GM04503 (cell line): ENCODE results near the gene ARFIP2.
A peak's percentile ranks its signal among the peaks of the same experiment; 100 is the strongest.
"Not testable (repeated sequence)": the region's sequence is repeated elsewhere in the genome, so short reads cannot be mapped to it uniquely, and the experiment has no call there.

Experiments
- DNase-seq: peaks from one replicate; pipeline ENCODE4 v3.0.0-alpha.2; 2012; ENCODE audit warnings: low read depth

ARFIP2 gene, protein sequence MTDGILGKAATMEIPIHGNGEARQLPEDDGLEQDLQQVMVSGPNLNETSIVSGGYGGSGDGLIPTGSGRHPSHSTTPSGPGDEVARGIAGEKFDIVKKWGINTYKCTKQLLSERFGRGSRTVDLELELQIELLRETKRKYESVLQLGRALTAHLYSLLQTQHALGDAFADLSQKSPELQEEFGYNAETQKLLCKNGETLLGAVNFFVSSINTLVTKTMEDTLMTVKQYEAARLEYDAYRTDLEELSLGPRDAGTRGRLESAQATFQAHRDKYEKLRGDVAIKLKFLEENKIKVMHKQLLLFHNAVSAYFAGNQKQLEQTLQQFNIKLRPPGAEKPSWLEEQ

DNA sequence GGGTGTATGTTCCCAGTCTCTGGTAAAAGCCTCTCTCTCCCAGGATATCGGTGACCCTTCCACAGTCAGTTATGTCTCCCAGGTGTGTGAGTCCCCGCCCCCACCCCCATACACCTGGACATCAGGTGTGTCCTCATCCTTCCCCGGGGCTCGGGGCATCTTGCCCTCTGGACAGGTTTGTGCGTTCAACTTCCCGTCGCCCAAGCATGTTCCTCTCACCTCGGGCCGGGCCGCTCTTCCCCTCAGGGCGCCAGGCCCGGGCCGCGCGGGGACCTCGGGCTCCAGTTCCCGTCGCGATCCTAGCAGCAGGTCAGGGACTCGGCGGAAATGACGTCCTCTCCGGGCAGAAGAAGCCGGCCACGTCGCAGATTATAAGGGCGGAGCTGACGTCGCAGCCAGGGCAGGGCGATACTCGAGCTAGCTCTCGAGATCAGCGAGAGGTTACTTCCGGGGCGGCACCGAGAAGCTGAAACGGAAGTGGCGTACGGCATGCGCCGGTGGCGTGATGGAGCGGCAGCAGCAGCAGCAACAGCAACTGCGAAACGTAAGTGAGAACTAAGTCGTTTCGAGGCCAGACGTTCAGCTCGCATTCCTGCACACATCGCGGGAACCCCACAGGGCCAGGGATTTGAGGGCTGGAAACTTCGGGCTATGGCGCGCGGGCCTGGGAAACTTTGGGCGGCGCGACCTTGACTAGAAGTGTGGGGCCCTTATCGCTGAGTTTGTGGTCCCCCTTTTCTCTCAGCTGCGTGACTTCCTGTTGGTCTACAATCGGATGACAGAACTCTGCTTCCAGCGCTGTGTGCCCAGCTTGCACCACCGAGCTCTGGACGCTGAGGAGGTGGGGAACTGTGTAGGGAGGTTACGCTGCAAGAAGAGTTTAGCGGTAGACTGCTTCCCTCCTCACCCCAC is at the start of gene ARFIP2, which contains the start of gene TIMM10B:
Gene ARFIP2, minus strand, starts transcription at position 320 of the 912 bp plus-strand sequence. CDS start 910 bp downstream, outside the sequence.
Gene TIMM10B, plus strand, starts transcription at position 490 of the 912 bp plus-strand sequence. Its CDS starts 16 bp downstream, at position 506.
- peak; percentile 91 for DNase-seq

DNA sequence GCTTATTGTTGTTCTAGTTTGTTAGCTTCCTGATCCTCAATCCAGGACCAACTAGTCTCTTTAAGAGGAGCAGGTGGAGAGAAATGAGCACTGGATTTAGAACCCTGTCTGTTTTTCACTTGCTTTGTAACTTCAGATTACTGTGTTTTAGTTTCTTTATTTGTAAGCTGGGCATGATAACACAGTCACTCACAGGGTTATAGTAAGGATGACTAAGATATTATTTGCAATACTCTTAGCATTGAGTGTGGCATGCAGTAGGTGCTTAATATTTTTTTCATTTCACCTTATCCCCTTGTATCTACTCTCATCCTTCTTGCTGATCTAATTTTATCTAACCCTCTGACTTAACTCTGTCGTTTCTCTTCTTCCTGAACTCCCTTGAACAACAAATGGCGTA is 49.7 kb upstream of the ARFIP2 start:
- no peak for DNase-seq

DNA sequence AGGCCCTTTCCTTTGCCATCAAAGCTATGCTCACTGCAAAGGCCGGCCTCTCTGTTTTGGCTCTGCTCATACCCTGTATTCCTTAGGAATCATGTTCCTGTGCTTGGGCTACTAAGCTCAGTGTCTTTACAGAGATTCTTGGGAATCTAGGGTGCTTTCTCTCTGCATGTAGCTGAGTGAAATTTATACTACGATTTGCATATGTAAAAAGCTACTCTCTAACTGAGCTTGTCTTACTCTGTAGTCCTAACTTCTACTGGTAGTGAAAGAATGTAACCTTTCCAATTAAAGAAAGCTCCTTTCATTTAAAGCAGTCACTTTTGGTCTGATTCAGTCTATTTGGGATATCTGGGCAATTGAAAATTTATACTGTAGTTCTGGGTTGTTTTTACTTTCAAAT is 48.1 kb upstream of the ARFIP2 start:
- no peak for DNase-seq

DNA sequence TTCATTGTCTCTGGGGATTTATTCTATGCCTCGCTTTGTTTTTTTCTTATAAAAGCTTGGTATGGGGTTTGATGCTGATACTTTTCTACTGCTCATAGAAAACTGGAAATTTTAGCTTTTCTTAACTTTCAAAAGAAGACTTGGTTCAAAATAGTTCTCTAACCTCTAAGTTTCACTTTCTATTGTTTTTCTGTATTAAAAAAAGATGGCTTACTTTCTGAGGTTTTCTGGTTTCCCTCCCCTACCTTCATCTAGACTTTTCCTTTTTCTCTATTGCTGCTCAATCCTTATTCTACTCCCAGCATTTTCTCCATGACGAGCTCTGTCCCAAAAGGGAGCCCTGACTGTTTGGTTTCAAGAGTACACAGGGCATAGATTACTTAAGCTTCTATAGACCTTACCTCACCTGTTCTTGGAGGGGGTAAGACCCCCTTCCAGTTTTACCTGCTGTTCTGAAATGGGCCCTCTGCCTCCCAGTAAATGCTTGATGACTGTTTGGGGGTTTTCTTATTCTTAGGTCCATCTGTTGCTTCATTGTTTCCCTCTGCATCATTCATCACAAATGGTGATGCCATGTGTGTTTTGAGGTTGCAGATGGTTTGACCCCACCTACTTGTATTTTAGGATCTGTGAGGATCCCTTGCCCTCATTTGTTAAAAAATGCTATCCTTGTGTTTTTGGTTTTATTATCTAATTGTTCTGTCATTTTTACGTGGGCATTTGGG is 45.4 kb upstream of the ARFIP2 start:
- no peak for DNase-seq

DNA sequence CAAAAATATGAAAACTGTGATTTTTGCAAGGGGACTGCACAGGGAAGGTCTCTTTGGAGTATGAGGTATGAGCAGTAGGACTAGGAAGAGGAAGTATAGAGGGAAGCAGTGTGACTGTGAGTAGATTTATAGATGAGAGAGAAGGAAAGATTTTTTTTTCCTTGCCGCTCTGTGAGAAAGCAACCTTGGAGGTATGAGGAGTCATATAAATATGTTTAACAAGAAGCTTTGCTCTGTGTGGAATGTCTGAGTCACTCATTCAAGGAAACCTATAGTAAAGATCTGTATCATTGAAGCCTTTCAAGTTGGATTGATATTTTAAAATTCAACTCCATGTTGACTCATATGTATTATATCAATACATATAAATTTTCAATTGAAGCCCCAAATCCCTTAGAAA is 42.1 kb upstream of the ARFIP2 start:
- DNase-seq = peak; percentile 10

DNA sequence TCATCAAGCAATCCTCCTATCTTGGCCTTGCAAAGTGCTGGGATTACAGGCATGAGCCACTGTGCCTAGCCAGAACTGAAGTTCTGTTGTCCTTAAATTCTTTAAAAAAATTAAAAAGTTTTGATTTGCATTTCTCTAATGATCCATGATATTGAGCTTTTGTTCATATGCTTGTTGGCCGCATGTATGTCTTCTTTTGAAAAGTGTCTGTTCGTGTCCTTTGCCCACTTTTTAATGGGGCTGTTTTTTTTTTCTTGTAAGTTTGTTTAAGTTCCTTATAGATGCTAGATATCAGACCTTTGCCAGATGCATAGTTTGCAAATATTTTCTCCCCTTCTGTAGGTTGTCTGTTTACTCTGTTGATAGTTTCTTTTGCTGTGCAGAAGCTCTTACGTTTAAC is 40.8 kb upstream of the ARFIP2 start:
- DNase-seq = not testable (repeated sequence)

DNA sequence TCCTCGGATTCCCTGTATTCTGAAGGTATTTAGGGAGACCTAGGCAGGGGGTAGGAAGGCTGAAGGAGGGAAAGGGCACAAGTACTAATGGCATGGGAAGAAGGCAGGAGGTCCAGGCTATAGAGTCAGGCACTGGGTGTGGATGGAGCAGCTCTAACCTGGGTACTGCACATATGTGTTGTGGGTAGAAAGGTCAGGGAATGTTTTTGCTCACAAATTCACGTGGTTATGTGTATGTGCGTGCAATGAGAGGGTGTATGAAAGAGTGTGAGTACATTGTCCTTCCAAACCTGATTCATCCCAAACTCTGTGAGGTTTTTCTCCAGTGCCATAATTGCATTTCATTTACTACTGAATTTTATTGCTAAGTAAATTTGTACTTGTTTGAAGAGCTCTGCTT is 39.1 kb upstream of the ARFIP2 start:
- no peak for DNase-seq

DNA sequence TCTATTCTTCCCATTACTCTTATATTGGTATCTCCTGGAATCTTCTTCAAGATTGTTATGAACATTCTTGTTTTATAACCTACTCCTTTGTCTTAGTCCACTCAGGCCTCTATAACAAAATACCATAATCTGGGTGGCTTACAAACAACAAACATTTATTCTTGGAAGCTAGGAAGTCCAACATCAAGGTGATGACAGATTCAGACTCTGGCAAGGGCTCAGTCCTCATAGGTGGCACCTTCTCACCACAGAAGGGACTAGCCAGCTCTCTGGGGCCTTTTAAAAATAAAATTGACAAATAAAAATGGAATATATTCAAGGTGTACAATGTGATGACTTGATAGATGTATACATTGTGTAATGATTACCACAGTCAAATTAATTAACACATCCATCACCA is 35.7 kb upstream of the ARFIP2 start:
- no peak for DNase-seq

DNA sequence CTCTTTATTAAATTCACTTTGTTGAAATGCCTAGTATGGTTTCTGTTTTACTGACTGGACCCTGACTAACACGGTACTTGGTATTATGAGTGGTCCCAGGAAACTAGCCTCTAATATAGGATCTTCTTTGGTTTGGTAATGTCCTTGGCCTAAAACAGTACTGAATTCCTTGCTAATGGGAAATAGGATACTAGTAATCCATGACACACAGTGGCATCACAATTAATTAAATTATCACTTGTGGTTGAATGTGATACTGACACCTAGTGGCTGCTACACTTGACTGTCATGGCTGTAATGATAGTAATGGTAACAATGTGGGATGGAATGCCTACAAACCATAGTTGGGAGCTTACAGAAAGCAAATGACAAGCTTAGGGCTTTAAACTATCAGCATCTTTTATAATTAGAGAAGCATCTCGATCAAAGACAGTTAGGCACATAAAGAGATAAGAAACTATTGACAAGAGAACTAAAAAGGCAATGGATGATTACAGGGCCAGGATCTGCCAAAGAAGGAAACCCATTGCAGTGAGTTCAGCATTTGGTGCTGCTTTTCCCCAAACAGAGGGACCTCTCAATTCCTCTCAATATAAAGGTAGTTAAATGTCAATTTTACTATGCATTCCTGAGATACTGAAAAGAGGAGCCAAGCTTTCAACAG is 24.6 kb upstream of the ARFIP2 start:
- peak; percentile 43 for DNase-seq

DNA sequence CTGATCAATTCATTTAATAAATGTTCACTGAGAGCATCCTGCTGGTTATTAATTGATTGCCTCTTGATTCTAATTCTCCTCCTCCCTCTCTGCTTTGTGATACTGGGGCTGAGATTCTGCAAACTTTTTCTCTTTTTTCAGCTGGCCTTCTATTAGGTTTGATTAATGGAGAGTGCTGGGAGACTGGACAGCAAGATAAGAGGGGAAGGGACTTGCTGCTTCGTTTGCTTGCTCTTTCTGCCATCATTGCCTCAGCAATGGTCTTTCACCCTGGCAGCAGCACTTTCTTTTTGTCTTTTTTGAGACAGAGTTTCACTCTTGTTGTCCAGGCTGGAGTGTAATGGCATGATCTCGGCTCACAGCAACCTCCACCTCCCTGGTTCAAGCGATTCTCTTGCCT is 23.0 kb upstream of the ARFIP2 start:
- DNase-seq = no peak

DNA sequence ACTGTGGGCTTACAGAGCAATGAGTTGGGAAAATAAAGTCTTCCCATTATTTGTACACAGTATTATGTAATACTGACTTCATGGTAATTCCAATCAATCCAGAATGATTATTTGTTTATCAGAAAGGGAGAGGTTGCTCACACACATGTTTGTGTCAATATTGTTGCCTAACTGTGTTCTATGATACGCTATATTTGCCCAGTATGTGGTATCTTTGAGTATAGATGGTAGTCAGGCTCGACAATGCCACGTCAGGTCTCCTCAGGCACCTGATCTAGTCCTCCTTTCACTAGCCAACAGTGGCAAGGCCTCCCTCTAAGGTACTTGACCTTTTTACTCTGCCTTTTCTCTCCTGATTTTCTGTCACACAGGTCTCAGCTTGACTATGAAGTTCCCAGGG is 21.3 kb upstream of the ARFIP2 start:
- DNase-seq = no peak

DNA sequence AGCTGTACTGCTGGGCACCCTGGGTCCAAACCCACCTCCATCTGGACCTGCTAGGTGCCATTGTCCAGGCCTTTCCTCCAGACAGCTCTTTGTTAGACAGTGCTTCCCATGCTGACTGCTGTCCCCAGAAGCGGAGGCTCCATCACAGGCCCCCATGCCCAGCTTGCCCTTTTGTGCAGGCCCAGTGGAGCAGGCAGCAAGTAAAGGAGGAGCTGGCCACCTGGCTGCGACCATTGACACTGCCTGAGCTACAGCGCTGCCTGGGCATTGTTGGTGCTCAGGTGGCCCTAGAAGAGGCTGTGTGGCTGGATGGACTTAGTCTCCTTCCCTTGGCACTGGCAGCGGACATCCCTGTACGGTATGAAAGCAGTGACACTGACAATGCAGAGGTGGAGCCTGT is 17.4 kb upstream of the ARFIP2 start:
- no peak for DNase-seq

DNA sequence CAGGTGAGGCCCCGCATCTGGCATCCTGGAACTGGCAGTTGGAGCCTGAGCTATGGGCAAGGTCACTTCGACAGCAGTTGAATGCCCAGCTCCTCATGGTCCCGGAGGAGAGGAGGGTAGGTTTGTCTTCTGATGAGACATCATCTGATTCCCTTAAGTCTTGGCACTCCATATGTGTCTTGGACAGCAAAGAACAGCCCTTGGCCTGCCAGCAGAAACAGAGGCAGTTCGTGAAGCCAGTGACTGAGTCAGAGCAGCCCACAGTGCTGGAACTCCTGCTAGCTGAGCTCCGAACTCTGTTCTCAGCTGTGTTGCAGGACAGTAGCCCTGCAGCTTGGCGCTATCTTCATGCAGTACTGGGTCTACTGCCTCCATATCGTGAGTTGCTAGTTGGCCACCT is 17.0 kb upstream of the ARFIP2 start:
- peak; percentile 25 for DNase-seq

DNA sequence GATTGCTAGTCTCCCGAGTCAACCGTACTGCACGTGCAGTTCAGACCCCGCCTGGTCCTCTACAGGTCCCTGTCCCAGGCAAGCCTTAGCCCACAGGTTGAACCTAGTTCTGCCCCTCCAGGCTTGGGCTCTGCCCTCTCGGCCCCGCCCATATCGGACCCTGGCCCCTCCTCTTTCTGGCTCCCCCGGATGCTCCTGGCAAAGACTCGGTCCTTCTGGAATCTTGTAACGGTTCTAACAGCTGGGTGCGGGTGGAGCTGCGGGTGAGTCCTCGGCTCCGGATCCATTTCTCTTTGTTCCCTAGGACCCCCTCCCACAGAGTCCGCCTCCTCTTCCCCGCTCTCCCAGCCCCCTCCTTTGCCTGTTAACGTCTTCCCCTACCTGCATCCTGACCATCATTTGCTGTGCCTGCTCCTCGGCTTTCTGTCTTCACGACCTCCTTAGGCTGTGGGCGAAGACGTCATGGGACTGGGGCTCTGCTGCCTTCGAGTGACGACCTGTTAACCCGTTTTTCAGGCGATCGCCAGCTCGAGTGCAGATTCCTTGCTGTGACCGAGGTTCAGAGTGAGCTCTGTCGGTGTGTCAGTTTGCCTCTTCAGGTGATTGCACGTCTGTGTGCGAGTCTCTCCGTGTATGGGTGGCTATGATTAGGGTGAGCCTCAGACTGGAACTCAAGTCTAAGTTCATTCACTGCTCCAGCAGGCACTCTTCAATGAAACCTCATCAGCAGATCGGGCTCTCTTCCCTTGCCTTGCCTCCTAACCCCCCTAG is 16.1 kb upstream of the ARFIP2 start, which contains the start of gene DNHD1:
Gene DNHD1, plus strand, starts transcription at position 212 of the 771 bp plus-strand sequence. CDS start 936 bp downstream, outside the sequence.
- DNase-seq = no peak

DNA sequence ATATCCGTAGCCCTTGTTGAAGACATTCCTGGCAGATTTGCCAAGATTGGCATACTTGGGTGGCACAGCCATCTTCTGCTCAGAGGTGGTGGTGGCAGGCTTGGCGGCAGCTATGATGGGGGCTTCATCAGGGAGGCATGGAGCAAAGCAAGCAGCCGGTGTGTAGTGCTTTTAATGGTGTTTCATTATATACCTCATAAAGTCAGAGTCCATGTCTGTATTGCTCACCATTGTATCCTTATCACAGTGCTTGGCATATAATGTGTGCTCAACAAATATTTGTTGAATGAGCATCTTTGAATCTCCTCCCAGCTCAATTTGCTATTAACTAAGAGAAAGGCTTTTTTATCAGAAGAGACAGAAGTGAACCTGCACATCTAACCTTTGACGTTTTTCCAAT is 8.2 kb upstream of the ARFIP2 start:
- no peak for DNase-seq

DNA sequence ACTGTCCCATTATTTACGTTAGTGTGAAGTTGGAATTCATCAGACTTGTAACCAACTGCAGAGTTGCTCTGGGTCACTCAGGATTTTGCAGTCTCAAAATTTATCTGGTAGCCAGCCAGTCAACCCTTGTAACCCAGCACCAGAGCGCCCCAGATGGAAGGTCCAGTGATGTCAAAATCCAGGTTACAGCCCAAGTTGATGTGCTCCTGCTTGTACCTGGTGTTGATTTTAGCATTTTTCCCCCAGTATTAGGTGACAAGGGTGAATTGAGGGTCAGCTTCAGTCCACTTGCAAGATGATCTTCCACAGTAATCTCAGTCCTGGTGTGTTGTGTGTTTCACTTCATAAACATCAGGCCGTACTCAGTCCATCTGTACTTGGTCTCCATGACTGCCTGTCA is 7.7 kb upstream of the ARFIP2 start:
- DNase-seq = no peak

DNA sequence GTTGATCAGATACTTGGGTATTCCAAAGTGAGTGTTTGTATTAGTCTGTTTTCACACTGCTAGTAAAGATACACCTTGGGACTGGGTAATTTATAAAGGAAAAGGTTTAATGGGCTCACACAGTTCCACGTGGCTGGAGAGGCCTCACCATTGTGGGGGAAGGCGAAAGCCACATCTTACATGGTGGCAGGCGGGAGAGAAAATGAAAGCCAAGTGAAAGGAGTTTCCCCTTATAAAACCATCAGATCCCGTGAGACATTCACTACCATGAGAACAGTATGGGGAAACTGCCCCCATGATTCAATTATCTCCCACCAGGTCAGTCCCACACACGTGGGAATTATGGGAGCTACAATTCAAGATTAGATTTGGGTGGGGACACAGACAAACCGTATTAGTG is 7.2 kb upstream of the ARFIP2 start:
- no peak for DNase-seq

DNA sequence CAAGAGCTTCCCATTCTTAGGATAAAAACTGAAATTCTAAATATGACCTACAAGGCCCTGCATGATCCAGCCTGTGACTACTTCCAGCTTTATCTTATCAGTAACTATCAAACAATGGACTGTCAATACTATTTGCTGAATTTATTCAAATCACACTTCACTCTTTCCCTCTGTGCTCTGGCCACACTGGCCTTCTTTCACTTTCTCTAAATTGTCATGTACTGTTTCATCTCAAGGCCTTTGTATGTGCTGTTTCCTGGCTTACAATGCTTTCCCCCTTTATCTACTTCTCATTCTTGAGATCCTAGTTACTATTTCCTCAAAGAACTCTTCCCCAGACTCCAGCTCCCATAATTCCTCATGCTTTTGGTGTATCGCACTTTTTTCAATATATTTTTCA is 5.8 kb upstream of the ARFIP2 start:
- DNase-seq = no peak

DNA sequence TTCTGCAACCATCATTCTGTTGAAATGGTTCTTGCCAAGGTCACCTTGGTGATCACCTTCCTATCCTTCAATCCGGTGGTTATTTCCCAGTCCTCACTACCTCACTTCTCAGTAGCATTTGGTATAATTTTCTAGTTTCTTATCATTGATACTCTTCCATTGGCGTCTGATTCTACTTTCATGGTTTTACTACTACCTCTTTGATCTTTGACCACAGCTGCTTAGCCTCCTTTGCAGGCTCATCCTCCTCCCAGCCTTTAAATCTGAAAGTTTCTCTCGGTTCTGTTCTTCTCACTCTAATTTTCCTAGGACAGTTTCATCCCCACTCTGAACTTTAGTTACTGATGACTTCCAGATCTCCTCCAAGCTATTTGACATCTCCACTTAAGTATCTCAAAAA is 5.1 kb upstream of the ARFIP2 start:
- no peak for DNase-seq

DNA sequence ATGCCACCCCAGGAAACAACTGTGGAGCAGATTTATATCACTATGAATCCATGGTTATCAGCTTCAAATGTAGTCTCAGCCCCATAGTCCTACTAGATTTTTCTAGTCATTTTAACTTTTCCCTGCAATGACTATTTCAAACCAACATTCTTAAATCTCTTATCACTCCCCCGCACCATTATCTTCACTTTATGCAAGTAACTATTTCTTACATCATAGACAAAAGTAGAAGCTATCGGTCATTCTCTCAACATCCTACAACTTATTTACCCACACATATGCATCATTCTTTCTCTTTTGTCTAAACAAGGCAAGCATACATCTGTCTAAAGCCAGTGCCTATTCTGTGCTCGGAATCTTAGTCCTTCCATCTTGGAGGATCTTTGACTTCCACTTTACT is 4.5 kb upstream of the ARFIP2 start:
- no peak for DNase-seq

DNA sequence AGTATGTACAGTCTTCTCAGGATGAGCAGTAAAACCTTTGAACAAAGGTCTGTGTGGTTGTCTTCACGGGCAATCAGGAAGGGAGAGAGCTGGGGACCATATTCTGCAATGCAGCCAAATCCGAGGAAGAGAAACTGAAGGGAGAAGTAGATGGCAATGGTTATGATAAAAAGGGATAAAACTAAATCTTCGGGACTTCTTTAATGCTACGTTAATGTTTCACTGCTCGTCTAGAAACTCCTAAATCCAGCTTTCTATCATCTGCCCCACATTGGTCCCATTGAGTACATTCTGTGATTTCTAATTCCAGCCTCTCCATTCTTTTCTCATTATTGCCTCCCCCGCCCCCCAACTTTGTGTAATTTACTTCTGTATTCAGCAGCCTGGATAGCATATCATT is 1.9 kb upstream of the ARFIP2 start:
- no peak for DNase-seq
